Suprapubic skin (tissue), 3 donors: ENCODE data around the gene CACNA2D3.

Experiments used
- CTCF ChIP-seq, 2 donors: fragments of 200-600 bp in 1 of 2; fragments of 450-650 bp in 1 of 2; sonication (generic) in 1 of 2; IDR thresholded peaks; one replicate each; pipeline ENCODE4 v1.5.1; 2016 to 2019; ENCODE audit warnings: antibody characterized with exemption in 2 of 2, mild to moderate bottlenecking in 1 of 2, moderate library complexity in 1 of 2
- POLR2A ChIP-seq, 2 donors: fragments of 450-650 bp; IDR thresholded peaks; one replicate each; pipeline ENCODE4 v1.6.1; 2017; ENCODE audit warnings: antibody characterized with exemption in 2 of 2, mild to moderate bottlenecking in 2 of 2, moderate library complexity in 2 of 2

GRCh38 chr3:54322354-54322753, 200.0 kb downstream of the CACNA2D3 start:
- TF ChIP-seq POLR2A (IDR thresholded peaks at IDR 0.05), result no peak
- no peak for TF ChIP-seq CTCF (IDR thresholded peaks at IDR 0.05)
